GM10248 (cell line): ENCODE measurements around the gene GPR15LG.

Experiments
- CTCF ChIA-PET: fragments of 300-600 bp; sonication (Branson Sonifier 250); formaldehyde crosslinking; extraction: SDS; loops from one replicate; lab custom pipeline; 2021; ENCODE audit warnings: antibody characterized with exemption; lab: Yijun Ruan, JAX
- POLR2A ChIA-PET: fragments of 350-650 bp; sonication (Branson Sonifier 250); formaldehyde crosslinking; extraction: SDS; loops from one replicate; lab custom pipeline; 2020; ENCODE audit warnings: antibody characterized with exemption; lab: Yijun Ruan, JAX
- DNase-seq: peaks from one replicate; pipeline ENCODE4 v3.0.0; 2012; ENCODE audit errors: extremely low spot score
- CTCF ChIP-seq: IDR thresholded peaks from 2 replicates; pipeline ENCODE4 v1.5.1; 2012; ENCODE audit warnings: mild to moderate bottlenecking, low read depth; ENCODE audit errors: extremely low read depth, missing control alignments, control extremely low read depth

Gene GPR15LG

GRCh38 chr10:84172467-84173356 is 889 bp upstream of the GPR15LG start:
- POLR2A ChIA-PET = no interaction called here
- peak; percentile 23 for DNase-seq
- TF ChIP-seq CTCF = no peak
- CTCF ChIA-PET = interaction anchor here (0.6 to 2.0 kb wide), 6 partner anchors 9 to 35 kb away, joined by 3 to 5 read pairs (median 3); no protein-coding TSS in a partner anchor

DNA sequence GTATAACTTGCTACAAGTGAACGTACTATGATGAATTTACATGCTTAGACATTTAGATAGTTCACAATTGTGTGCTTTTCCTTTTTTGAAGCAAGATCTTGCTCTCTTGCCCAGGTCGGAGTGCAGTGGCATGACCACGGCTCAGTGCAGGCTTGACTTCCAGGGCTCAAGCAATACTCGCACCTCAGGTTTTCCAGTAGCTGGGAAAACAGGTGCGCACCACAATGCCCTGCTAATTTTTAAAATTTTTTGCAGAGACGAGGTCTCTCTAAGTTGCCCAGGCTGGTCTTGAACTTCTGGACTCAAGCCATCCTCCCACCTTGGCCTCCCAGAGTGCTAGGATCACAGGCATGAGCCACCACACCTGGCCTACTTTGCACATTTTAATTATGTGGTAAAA is 1.8 kb downstream of the GPR15LG start:
- ChIA-PET CTCF (interaction anchor here (1.1 kb wide), 1 partner anchor 25 kb away, joined by 3 read pairs; no protein-coding TSS in a partner anchor), POLR2A (no interaction called here)
- DNase-seq = no peak
- TF ChIP-seq CTCF = no peak

DNA sequence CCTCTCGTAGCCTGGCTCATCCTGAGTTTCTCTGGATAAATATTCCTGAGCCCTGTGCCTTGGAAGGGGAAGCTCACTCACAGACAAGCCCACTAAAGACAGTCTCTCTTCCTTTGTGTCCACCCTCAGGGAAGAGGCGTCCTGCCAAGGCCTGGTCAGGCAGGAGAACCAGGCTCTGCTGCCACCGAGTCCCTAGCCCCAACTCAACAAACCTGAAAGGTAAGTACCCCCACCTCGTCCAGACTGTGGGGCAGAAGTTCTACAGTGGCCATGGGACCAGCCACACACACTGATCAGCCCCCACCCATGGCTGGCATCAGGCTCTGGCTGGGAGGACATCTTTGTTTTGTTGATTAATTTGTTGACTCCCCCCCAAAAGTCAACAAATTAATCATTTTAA is 2.8 kb downstream of the GPR15LG start:
- no peak for TF ChIP-seq CTCF
- CTCF ChIA-PET = interaction anchor here (1.1 kb wide), 1 partner anchor 26 kb away, joined by 3 read pairs; no protein-coding TSS in a partner anchor

GRCh38 chr10:84176836-84177474 is 3.4 kb downstream of the GPR15LG start:
- POLR2A ChIA-PET = no interaction called here
- no peak for TF ChIP-seq CTCF
- CTCF ChIA-PET = interaction anchor here (0.8 to 1.2 kb wide), 2 partner anchors 17 to 29 kb away, joined by 3 to 6 read pairs; partner anchors contain the start of gene CDHR1

More for the DNA sequence above, 2.8 kb downstream of the GPR15LG start:
- POLR2A ChIA-PET = no interaction called here
- DNase-seq = peak; percentile 5

GRCh38 chr10:84177541-84178141 is 4.0 kb downstream of the GPR15LG start:
- CTCF ChIA-PET = interaction anchor here (0.8 to 1.2 kb wide), 2 partner anchors 17 to 29 kb away, joined by 3 to 6 read pairs; partner anchors contain the start of gene CDHR1
- no peak for TF ChIP-seq CTCF
- DNase-seq = peak; percentile 51
- POLR2A ChIA-PET = no interaction called here

More at GRCh38 chr10:84176836-84177474, 3.4 kb downstream of the GPR15LG start:
- peak; percentile 15 for DNase-seq

DNA sequence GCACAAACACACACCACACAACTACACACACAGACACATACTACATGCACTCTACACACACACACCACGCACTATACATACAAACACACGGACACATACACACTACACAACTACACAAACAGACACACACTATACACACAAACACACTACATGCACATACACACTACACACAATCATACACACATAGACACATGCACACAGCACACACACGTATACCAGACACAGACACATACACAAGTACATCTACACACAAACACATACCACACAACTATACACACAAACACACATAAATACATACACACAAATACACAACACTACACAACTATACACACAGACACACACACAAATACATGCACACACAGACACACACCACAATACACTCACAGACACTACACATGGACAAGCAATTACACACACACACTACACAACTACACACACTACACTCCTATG is 4.6 kb downstream of the GPR15LG start:
- no peak for TF ChIP-seq CTCF
- ChIA-PET POLR2A (no interaction called here), CTCF (no interaction called here)
- no peak for DNase-seq
